ENCODE results near the gene AFF1.
"Not testable (repeated sequence)": the region's sequence is repeated elsewhere in the genome, so short reads cannot be mapped to it uniquely, and the experiment has no call there.

AFF1 gene

GRCh38 chr4:86978709-86979108 is 43.9 kb downstream of the AFF1 start:
- no peak for DNase-seq

- DNase-seq = no peak
Measured at GRCh38 chr4:86980230-86980629, 45.4 kb downstream of the AFF1 start.

GRCh38 chr4:86981789-86982188 is 47.0 kb downstream of the AFF1 start:
- peak; percentile 21 for DNase-seq

GRCh38 chr4:86985852-86986251 is 51.0 kb downstream of the AFF1 start:
- not testable (repeated sequence) for DNase-seq

- DNase-seq = not testable (repeated sequence)
Measured at GRCh38 chr4:86989658-86990057, 54.8 kb downstream of the AFF1 start.

- no peak for DNase-seq
Measured at GRCh38 chr4:86990510-86990909, 55.7 kb downstream of the AFF1 start.

GRCh38 chr4:86991994-86992393 is 57.2 kb downstream of the AFF1 start:
- DNase-seq = no peak

GRCh38 chr4:86993909-86994681 is 59.3 kb downstream of the AFF1 start:
- DNase-seq = no peak

- no peak for DNase-seq
Measured at GRCh38 chr4:86994686-86995085, 59.9 kb downstream of the AFF1 start.

- DNase-seq = not testable (repeated sequence)
Measured at GRCh38 chr4:86996510-86996909, 61.7 kb downstream of the AFF1 start.

- DNase-seq = no peak
Measured at GRCh38 chr4:86999136-86999643, 64.4 kb downstream of the AFF1 start.

GRCh38 chr4:87002682-87003043 is 67.9 kb downstream of the AFF1 start:
- no peak for DNase-seq

- DNase-seq = no peak
Measured at GRCh38 chr4:87003266-87003665, 68.5 kb downstream of the AFF1 start.

- DNase-seq = no peak
Measured at GRCh38 chr4:87005369-87005689, 70.5 kb downstream of the AFF1 start.

- DNase-seq = peak; percentile 7
Measured at GRCh38 chr4:87005690-87006425, 71.0 kb downstream of the AFF1 start.

GRCh38 chr4:87006426-87006675 is 71.5 kb downstream of the AFF1 start:
- DNase-seq = no peak

- peak; percentile 92 for DNase-seq
Measured at GRCh38 chr4:87006676-87007527, 72.1 kb downstream of the AFF1 start.

GRCh38 chr4:87007528-87008446 is 73.0 kb downstream of the AFF1 start:
- DNase-seq = no peak

- peak; percentile 26 for DNase-seq
Measured at GRCh38 chr4:87009095-87009648, 74.4 kb downstream of the AFF1 start.

- DNase-seq = no peak
Measured at GRCh38 chr4:87010192-87010591, 75.4 kb downstream of the AFF1 start.

GRCh38 chr4:87011340-87012034 is 76.7 kb downstream of the AFF1 start:
- no peak for DNase-seq

Data from CD4-positive, alpha-beta T cell treated with Interferon gamma for 1 hour (primary cell).